ENCODE data around the gene FAM83F. TPM values are rescaled to one million over a fixed set of nuclear protein-coding genes. Genes with fewer than 3 reads are reported as not detected.

The FAM83F gene
- total RNA-seq, 1 experiment from 2014 or later: 8.1 TPM

- Histone ChIP-seq H3F3A (ENCODE audit: insufficient read depth, low read depth) (no peaks in the 10 kb centered on the region), H3K4me2 (no peak overlapping the region), H3K36me3 (ENCODE audit: low read depth) (no peaks in the 10 kb centered on the region), H3K4me3 (no peak overlapping the region), H3K4me1 (replicated peaks; ENCODE audit: insufficient read depth) (no peaks in the 10 kb centered on the region), H4K20me1 (ENCODE audit: insufficient read depth) (no peaks in the 10 kb centered on the region), H3K27me3 (ENCODE audit: insufficient read depth, low read depth) (peaks cover 25% of the 10 kb centered on the region), H3K9me2 (ENCODE audit: insufficient read depth) (no peaks in the 10 kb centered on the region; the same call in 1 of the 2 replicates), H2AFZ (no peak overlapping the region), H3K9me3 (ENCODE audit: insufficient read depth, low read depth) (no peaks in the 10 kb centered on the region), H3K27ac (no peak overlapping the region), H3K79me2 (ENCODE audit: low read depth) (no peaks in the 10 kb centered on the region)
- ChIA-PET CTCF (no interaction called here), POLR2A (ENCODE audit: unreplicated experiment) (no interaction called here)
- TF ChIP-seq EZH2 (IDR thresholded peaks at IDR 0.05; ENCODE audit: low read depth) (no peak), CTCF (conservative IDR thresholded peaks at IDR 0.05) (no peak)
- DNase-seq: no peak
- intact Hi-C loops (cut with micrococcal nuclease; ENCODE audit: unreplicated experiment): no loop called here
- BruUV-seq (replicated peaks): no TSS peak
Measured at GRCh38 chr22:39958949-39959639, 35.7 kb upstream of the FAM83F start.

- CTCF ChIA-PET: no interaction called here
- intact Hi-C loops (cut with micrococcal nuclease; ENCODE audit: unreplicated experiment): no loop called here
Measured at GRCh38 chr22:39959640-39960447, 34.9 kb upstream of the FAM83F start, which contains the start of gene TMA7B. Gene TMA7B (plus strand): TSS chr22:39960397. CDS start chr22:39964375, 3,978 bp downstream.

GRCh38 chr22:39960791-39961746 is 33.7 kb upstream of the FAM83F start:
- H4K20me1 ChIP-seq (ENCODE audit: insufficient read depth): no peaks in the 10 kb centered on the region
- H3K4me2 ChIP-seq: no peak overlapping the region
- POLR2A ChIA-PET (ENCODE audit: unreplicated experiment): no interaction called here
- H3F3A ChIP-seq (ENCODE audit: insufficient read depth, low read depth): no peaks in the 10 kb centered on the region
- BruUV-seq (replicated peaks): no TSS peak
- no peaks in the 10 kb centered on the region; the same call in 1 of the 2 replicates for H3K9me2 ChIP-seq (ENCODE audit: insufficient read depth)
- H3K4me3 ChIP-seq: no peak overlapping the region
- TF ChIP-seq CTCF (conservative IDR thresholded peaks at IDR 0.05) (no peak), EZH2 (IDR thresholded peaks at IDR 0.05; ENCODE audit: low read depth) (no peak)
- H3K9me3 ChIP-seq (ENCODE audit: insufficient read depth, low read depth): no peaks in the 10 kb centered on the region
- no peaks in the 10 kb centered on the region for H3K36me3 ChIP-seq (ENCODE audit: low read depth)
- H3K27ac ChIP-seq: no peak overlapping the region
- H3K27me3 ChIP-seq (ENCODE audit: insufficient read depth, low read depth): peaks cover 42% of the 10 kb centered on the region
- no peak overlapping the region for H2AFZ ChIP-seq
- H3K79me2 ChIP-seq (ENCODE audit: low read depth): no peaks in the 10 kb centered on the region
- no peak for DNase-seq
- intact Hi-C loops (cut with micrococcal nuclease; ENCODE audit: unreplicated experiment): no loop called here
- CTCF ChIA-PET: interaction anchor here (0.5 kb wide), 1 partner anchor 29 kb away, joined by 5 read pairs; no protein-coding TSS in a partner anchor
- no peaks in the 10 kb centered on the region for H3K4me1 ChIP-seq (replicated peaks; ENCODE audit: insufficient read depth)

More at GRCh38 chr22:39959640-39960447, 34.9 kb upstream of the FAM83F start, which contains the start of gene TMA7B:
- Histone ChIP-seq H3K27ac (no peak within 1 kb of the TSS), H2AFZ (no peak within 1 kb of the TSS), H3K4me3 (no peak within 1 kb of the TSS), H3K36me3 (ENCODE audit: low read depth) (no peaks in the 10 kb centered on the region), H3K4me1 (replicated peaks; ENCODE audit: insufficient read depth) (no peaks in the 10 kb centered on the region), H3K79me2 (ENCODE audit: low read depth) (no peaks in the 10 kb centered on the region), H3K27me3 (ENCODE audit: insufficient read depth, low read depth) (peaks cover 30% of the 10 kb centered on the region), H4K20me1 (ENCODE audit: insufficient read depth) (no peaks in the 10 kb centered on the region), H3K4me2 (no peak within 1 kb of the TSS), H3F3A (ENCODE audit: insufficient read depth, low read depth) (no peaks in the 10 kb centered on the region), H3K9me2 (ENCODE audit: insufficient read depth) (no peaks in the 10 kb centered on the region; the same call in 1 of the 2 replicates), H3K9me3 (ENCODE audit: insufficient read depth, low read depth) (no peaks in the 10 kb centered on the region)
- peak in 1 of 2 experiments; percentile 30 for DNase-seq
- no TSS peak for BruUV-seq (replicated peaks)
- TF ChIP-seq EZH2 (IDR thresholded peaks at IDR 0.05; ENCODE audit: low read depth): no peak
- POLR2A ChIA-PET (ENCODE audit: unreplicated experiment): no interaction called here
